ACC112 (cell line): ENCODE results near the gene JAK2.
"Not testable (repeated sequence)": the region's sequence is repeated elsewhere in the genome, so short reads cannot be mapped to it uniquely, and the experiment has no call there.

Experiments
- H2AFZ ChIP-seq: fragments of 200-600 bp; sonication (generic); one replicate; pipeline ENCODE4 v1.6.0; 2017; ENCODE audit warnings: antibody characterized with exemption, low read length; ENCODE audit not compliant: unreplicated experiment
- H3K27ac ChIP-seq: fragments of 200-600 bp; sonication (generic); 2 replicates; pipeline ENCODE4 v1.5.1; 2014; ENCODE audit warnings: low read depth, mild to moderate bottlenecking, antibody characterized with exemption, low read length, moderate library complexity
- H3K27me3 ChIP-seq: fragments of 200-600 bp; sonication (generic); 2 replicates; pipeline ENCODE4 v1.6.1; 2014; ENCODE audit warnings: mild to moderate bottlenecking, antibody characterized with exemption, low read length, moderate library complexity, mixed read lengths; ENCODE audit not compliant: insufficient read depth
- H3K36me3 ChIP-seq: fragments of 200-600 bp; sonication (generic); 2 replicates; pipeline ENCODE4 v1.6.1; 2016; ENCODE audit warnings: mild to moderate bottlenecking, antibody characterized with exemption, low read length, moderate library complexity, mixed read lengths; ENCODE audit not compliant: insufficient read depth
- H3K4me1 ChIP-seq: fragments of 200-600 bp; sonication (generic); one replicate; pipeline ENCODE4 v1.6.1; 2016; ENCODE audit warnings: low read length, mixed read lengths; ENCODE audit not compliant: insufficient read depth, unreplicated experiment, control insufficient read depth
- H3K4me3 ChIP-seq: fragments of 200-600 bp; sonication (generic); 2 replicates; pipeline ENCODE4 v1.5.1; 2014; ENCODE audit warnings: mild to moderate bottlenecking, low read depth, low read length
- H3K79me2 ChIP-seq: fragments of 200-600 bp; sonication (generic); one replicate; pipeline ENCODE4 v1.6.0; 2016; ENCODE audit warnings: low read length; ENCODE audit not compliant: control insufficient read depth, unreplicated experiment, insufficient read depth

JAK2 gene

DNA sequence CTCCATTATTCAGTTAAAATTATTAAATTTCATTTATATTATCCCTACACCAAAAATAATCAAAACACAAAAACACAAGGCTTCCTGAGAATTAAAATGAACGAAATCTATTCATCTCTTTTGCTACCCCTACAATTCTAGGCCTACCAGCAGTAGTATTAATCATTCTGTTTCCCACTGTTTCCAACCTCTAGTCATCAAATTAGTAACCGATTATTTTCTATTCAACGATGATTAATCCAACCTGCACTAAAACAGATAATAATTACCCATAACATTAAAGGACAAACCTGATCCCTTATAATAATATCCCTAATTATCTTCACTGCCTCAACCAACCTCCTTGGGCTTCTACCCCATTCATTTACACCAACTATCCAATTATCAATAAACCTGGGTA is 114.4 kb downstream of the JAK2 start:
- no peak overlapping the region for H2AFZ ChIP-seq
- H3K4me3 ChIP-seq, result no peak overlapping the region
- no peaks in the 10 kb centered on the region; the same call in none of the 2 replicates for H3K36me3 ChIP-seq
- no peaks in the 10 kb centered on the region for H3K79me2 ChIP-seq
- no peaks in the 10 kb centered on the region for H3K4me1 ChIP-seq
- H3K27ac ChIP-seq, result no peak overlapping the region
- H3K27me3 ChIP-seq, result no peaks in the 10 kb centered on the region

DNA sequence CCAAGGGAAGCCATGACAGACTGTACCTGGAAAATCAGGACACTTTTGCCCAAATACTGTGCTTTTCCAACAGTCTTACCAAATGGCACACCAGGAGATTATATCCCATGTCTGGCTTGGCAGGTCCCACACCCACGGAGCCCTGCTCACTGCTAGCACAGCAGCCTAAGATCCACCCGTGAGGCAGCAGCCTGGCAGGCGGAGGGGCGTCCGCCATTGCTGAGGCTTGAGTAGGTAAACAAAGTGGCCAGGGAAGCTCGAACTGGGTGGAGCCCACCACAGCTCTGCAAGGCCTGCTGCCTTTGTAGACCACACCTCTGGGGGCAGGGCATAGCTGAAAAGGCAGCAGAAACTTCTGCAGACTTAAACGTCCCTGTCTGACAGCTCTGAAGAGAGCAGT is 116.1 kb downstream of the JAK2 start:
- H3K36me3 ChIP-seq, H2AFZ ChIP-seq: not testable (repeated sequence)

DNA sequence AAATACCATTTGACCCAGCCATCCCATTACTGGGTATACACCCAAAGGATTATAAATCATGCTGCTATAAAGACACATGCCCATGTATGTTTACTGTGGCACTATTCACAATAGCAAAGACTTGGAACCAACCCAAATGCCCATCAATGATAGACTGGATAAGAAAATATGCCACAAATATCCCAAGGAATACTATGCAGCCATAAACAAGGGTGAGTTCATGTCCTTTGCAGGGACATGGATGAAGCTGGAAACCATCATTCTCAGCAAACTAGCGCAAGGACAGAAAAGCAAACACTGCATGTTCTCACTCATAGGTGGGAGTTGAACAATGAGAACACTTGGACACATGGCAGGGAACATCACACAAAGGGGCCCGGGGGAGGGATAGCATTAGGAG is 121.4 kb downstream of the JAK2 start:
- H2AFZ ChIP-seq, H3K4me3 ChIP-seq, H3K36me3 ChIP-seq, H3K4me1 ChIP-seq, H3K27me3 ChIP-seq, H3K79me2 ChIP-seq, H3K27ac ChIP-seq: not testable (repeated sequence)

More for the DNA sequence above, 116.1 kb downstream of the JAK2 start:
- H3K4me3 ChIP-seq, H3K27me3 ChIP-seq, H3K79me2 ChIP-seq, H3K4me1 ChIP-seq, H3K27ac ChIP-seq: not testable (repeated sequence)

DNA sequence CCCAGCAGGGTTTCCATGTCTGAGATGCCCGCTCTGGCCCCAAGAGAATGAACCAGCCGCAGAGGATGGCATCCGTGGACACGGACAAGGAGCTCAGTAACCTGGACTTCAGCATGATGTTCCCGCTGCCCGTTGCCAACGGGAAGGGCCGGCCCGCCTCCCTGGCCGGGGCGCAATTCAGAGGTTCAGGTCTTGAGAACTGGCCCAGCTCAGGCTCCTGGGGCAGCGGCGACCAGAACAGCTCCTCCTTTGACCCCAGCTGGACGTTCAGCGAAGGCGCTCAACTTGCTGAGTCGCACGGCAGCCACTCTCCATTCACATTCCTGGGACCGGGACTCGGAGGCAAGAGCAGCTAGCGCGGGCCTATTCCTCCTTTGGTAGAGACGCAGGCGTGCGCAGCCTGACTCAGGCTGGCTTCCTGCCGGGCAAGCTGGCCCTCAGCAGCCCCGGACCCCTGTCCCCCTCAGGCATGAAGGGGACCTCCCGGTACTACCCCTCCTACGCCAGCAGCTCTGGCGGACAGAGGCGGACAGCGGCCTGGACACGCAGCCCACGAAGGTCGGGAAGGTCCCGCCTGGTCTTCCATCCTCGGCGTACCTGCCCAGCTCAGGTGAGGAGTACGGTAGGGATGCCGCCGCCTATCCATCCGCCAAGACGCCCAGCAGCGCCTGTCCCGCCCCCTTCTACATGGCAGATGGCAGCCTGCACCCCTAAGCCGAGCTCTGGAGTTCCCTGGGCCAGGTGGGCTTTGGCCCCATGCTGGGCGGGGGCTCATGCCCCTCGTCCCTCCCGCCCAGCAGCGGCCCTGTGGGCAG is 126.0 kb downstream of the JAK2 start:
- no peaks in the 10 kb centered on the region for H3K79me2 ChIP-seq
- H3K27ac ChIP-seq, result no peak overlapping the region
- H2AFZ ChIP-seq, result no peak overlapping the region
- H3K36me3 ChIP-seq, result peaks cover 12% of the 10 kb centered on the region
- no peaks in the 10 kb centered on the region for H3K4me1 ChIP-seq
- H3K4me3 ChIP-seq, result no peak overlapping the region
- H3K27me3 ChIP-seq, result no peaks in the 10 kb centered on the region

DNA sequence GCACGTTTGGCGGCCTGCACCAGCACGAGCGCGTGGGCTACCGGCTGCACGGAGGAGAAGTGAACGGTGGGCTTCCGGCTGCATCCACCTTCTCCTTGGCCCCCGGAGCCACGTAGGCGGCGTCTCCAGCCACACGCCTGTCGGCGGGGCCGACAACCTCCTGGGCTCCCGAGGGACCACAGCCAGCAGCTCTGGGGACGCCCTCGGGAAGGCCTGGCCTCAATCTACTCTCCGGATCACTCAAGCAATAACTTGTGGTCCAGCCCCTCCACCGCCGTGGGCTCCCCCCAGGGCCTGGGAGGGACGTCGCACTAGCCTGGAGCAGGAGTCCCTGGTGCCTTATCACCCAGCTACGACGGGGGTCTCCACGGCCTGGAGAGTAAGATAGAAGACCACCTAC is 126.6 kb downstream of the JAK2 start:
- no peak overlapping the region for H3K4me3 ChIP-seq
- H2AFZ ChIP-seq, result no peak overlapping the region
- H3K79me2 ChIP-seq, result no peaks in the 10 kb centered on the region
- H3K36me3 ChIP-seq, result peaks cover 12% of the 10 kb centered on the region
- H3K27ac ChIP-seq, result no peak overlapping the region
- no peaks in the 10 kb centered on the region for H3K4me1 ChIP-seq
- no peaks in the 10 kb centered on the region for H3K27me3 ChIP-seq

DNA sequence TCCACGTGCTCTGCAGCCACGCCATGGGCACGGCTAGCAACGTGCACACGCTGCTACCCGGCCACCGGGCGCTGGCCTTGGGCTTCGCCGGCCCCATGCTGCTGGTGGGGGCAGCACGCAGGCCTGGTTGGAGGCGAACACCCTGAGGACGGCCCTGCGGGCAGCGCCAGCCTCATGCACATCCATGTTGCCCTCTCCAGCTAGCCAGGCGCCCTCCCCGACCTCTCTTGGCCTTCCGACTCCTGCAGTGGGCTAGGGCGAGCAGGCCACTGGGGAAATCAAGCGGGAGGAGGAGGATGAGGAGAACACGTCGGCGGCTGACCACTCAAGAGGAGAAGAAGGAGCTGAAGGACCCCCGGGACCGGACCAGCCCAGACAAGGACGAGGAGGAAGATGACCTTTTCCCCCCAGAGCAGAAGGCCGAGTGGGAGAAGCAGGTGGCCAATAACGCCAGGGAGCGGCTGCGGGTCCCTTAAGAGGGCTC is 127.1 kb downstream of the JAK2 start:
- Histone ChIP-seq H3K4me1 (no peaks in the 10 kb centered on the region), H3K36me3 (peaks cover 12% of the 10 kb centered on the region), H2AFZ (no peak overlapping the region), H3K27ac (no peak overlapping the region), H3K79me2 (no peaks in the 10 kb centered on the region), H3K27me3 (no peaks in the 10 kb centered on the region), H3K4me3 (no peak overlapping the region)

DNA sequence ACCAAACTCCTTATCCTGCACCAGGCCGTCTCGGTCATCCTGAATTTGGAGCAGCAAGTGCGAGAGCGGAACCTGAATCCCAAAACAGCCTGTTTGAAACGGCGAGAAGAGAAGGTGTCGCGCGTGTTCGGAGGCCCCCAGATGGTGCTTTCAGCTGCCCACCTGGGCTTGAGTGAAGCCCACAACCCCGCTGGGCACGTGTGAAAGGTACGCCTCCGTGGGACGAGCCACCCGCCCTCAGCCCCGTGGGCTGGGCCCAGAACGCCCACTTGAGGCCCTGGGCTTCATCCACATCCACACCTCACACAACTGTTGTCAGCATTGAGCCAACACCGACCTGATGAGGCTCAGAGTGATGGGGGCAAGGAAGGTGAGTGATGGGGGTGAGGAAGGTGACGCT is 127.6 kb downstream of the JAK2 start:
- Histone ChIP-seq H3K27me3 (no peaks in the 10 kb centered on the region), H3K36me3 (peaks cover 12% of the 10 kb centered on the region), H3K4me3 (no peak overlapping the region), H3K79me2 (no peaks in the 10 kb centered on the region), H3K4me1 (no peaks in the 10 kb centered on the region), H3K27ac (no peak overlapping the region), H2AFZ (no peak overlapping the region)

DNA sequence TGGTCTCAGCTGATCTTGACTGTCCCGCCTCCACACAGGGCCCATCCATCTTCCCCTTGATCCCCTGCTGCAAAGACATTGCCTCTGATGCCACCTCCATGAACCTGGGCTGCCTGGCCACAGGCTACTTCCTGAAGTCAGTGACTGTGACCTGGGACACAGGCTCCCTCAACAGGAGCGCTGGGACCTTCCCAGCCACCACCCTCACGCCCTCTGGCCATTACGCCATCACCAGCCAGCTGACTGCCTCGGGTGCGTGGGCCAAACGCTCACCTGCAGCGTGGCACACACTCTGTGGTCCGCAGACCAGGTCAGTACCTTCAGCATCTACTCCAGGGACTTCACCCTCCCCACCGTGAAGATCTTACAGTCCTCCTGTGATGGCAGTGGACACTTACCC is 128.5 kb downstream of the JAK2 start:
- H3K27ac ChIP-seq, result no peak overlapping the region
- no peaks in the 10 kb centered on the region for H3K4me1 ChIP-seq
- no peak overlapping the region for H3K4me3 ChIP-seq
- peaks cover 12% of the 10 kb centered on the region for H3K36me3 ChIP-seq
- no peak overlapping the region for H2AFZ ChIP-seq
- H3K79me2 ChIP-seq, result no peaks in the 10 kb centered on the region
- H3K27me3 ChIP-seq, result no peaks in the 10 kb centered on the region

DNA sequence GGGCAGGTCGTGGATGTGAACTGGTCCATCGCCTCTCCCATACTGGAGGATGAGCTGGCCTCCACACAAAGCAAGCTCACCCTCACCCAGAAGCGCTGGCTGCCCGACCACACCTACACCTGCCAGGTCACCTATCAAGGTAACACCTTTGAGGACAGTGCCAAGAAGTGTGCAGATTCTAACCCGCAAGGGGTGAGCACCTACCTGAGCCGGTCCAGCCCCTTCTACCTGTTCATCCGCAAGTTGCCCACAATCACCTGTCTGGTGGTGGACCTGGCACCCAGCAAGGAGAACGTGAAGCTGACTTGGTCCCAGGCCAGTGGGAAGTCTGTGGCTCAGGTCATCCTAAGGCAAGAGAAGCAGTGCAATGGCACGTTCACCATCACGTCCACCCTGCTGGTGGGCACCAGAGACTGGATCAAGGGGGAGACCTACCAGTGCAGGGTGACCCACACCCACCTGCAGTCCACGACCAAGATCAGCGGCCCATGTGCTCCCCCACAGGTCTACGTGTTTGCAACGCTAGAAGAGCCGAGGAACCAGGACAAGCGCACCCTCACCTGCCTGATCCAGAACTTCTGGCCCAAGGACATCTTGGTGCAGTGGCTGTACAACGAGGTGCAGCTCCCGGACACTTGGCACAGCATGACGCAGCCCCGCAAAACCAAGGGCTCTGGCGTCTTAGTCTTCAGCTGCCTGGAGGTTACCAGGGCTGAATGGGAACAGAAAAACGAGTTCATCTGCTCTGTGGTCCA is 129.1 kb downstream of the JAK2 start:
- H3K36me3 ChIP-seq, result peaks cover 7% of the 10 kb centered on the region

DNA sequence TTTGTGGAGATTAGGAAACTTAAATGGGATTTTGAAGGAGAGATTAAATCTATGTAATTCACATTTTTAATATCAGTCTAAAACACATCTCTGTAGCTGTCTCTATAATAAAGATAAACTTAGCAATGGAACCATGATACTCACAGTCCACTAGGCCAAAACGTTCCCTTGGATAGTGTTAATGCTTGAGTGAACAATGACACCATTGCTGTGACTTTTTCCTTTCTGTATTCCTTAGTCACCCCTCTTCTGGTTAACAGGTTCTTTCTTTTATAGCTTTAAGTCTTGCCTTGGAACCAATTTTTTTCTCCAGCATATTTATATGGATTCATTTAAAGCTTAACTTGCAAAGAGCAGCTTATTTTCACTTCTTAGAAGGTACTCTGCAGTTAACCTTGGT is 137.0 kb downstream of the JAK2 start:
- Histone ChIP-seq H2AFZ (no peak overlapping the region), H3K27ac (no peak overlapping the region), H3K79me2 (no peaks in the 10 kb centered on the region), H3K36me3 (peaks cover 29% of the 10 kb centered on the region), H3K27me3 (no peaks in the 10 kb centered on the region), H3K4me1 (no peaks in the 10 kb centered on the region), H3K4me3 (no peak overlapping the region)

More for the DNA sequence above, 129.1 kb downstream of the JAK2 start:
- Histone ChIP-seq H2AFZ (no peak overlapping the region), H3K27ac (no peak overlapping the region), H3K4me1 (no peaks in the 10 kb centered on the region), H3K4me3 (no peak overlapping the region), H3K27me3 (no peaks in the 10 kb centered on the region), H3K79me2 (no peaks in the 10 kb centered on the region)

DNA sequence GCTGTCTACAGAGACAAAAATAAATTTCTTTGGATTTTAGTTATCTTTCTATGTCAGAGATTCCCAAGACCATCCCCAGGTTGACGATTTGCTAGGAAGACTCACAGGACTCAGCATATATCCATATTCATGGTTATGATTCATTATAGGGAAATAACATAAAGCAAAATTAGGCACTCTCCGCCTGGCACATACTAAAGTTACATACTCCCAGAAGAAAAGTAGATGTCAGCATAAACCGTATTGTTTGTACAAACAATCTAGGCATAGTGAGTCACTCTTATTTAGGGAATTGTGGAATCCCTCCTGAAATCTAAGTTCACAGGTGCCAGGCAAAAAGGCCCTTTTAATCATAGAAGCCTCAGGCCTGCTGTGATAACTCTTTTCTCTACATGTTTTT is 137.4 kb downstream of the JAK2 start:
- peaks cover 29% of the 10 kb centered on the region for H3K36me3 ChIP-seq

More for the DNA sequence above, 137.4 kb downstream of the JAK2 start:
- no peak overlapping the region for H2AFZ ChIP-seq
- H3K27ac ChIP-seq, result no peak overlapping the region
- no peaks in the 10 kb centered on the region for H3K79me2 ChIP-seq
- no peaks in the 10 kb centered on the region for H3K4me1 ChIP-seq
- H3K4me3 ChIP-seq, result no peak overlapping the region
- no peaks in the 10 kb centered on the region for H3K27me3 ChIP-seq
